GM12878 (cell line): Measurements from ENCODE around the gene CHSY3. TPM values are rescaled to one million over a fixed set of nuclear protein-coding genes. Genes with fewer than 3 reads are reported as not detected.

ENCODE experiments used
- ATAC-seq: fragments of 200-7000 bp; cut with Tn5 transposase; 3 replicates; pipeline ENCODE4 v1.9.1; 2020; ENCODE audit warnings: mild to moderate bottlenecking, moderate library complexity
- BruUV-seq: library from RNA; stranded (reverse); fragments of 400-500 nt; replicated peaks from 2 replicates; lab custom pipeline; 2021; lab: Mats Ljungman, UMichigan
- CTCF ChIA-PET: fragments of 300-600 bp; sonication (Branson Sonifier 250); formaldehyde crosslinking; extraction: SDS; loops from one replicate; lab custom pipeline; 2021; ENCODE audit warnings: inconsistent platforms; lab: Yijun Ruan, JAX
- POLR2A ChIA-PET: fragments of 350-600 bp; formaldehyde crosslinking; extraction: SDS; loops from one replicate; lab custom pipeline; 2021; ENCODE audit warnings: inconsistent platforms; lab: Charles Lee
- RAD21 ChIA-PET: fragments of 300-600 bp; sonication (Branson Sonifier 250); formaldehyde crosslinking; loops from one replicate; lab custom pipeline; 2023; ENCODE audit warnings: antibody characterized with exemption; ENCODE audit not compliant: unreplicated experiment; lab: Charles Lee
- SMC1A ChIA-PET: fragments of 300-600 bp; sonication (Branson Sonifier 250); formaldehyde crosslinking; loops from one replicate; lab custom pipeline; 2023; ENCODE audit not compliant: unreplicated experiment, uncharacterized antibody; lab: Charles Lee
- DNase-seq: peaks from one replicate; pipeline ENCODE4 v3.0.0-alpha.2; 2011; ENCODE audit warnings: low read depth, low spot score
- FAIRE-seq: peaks from 3 replicates; lab custom pipeline; 2011; peaks lifted over from hg19 to GRCh38; lab: Jason Lieb, UNC
- H2AFZ ChIP-seq: 2 replicates; pipeline ENCODE4 v1.6.0; 2011; ENCODE audit warnings: low read depth, low read length, control low read depth; ENCODE audit not compliant: control insufficient read depth
- H3K27ac ChIP-seq: 2 replicates; pipeline ENCODE4 v1.5.1; 2011; ENCODE audit warnings: control low read depth; ENCODE audit not compliant: control insufficient read depth, insufficient read depth
- H3K27me3 ChIP-seq, 2 experiments: replicated peaks in 1 of 2; 2 replicates each; pipeline versions ENCODE4 v1.6.0 to v1.6.1; 2011; ENCODE audit warnings: low read length in 1 of 2; ENCODE audit not compliant: control insufficient read depth in 2 of 2, insufficient read depth in 2 of 2
- H3K36me3 ChIP-seq, 2 experiments: 2 replicates each; pipeline ENCODE4 v1.5.1; 2011; ENCODE audit warnings: low read length in 1 of 2; ENCODE audit not compliant: control insufficient read depth in 2 of 2, insufficient read depth in 2 of 2
- H3K4me1 ChIP-seq: 2 replicates; pipeline ENCODE4 v1.6.1; 2011; ENCODE audit warnings: mild to moderate bottlenecking, low read length, moderate library complexity, mixed read lengths; ENCODE audit not compliant: control insufficient read depth, insufficient read depth
- H3K4me2 ChIP-seq: 2 replicates; pipeline ENCODE4 v1.6.0; 2011; ENCODE audit warnings: control low read depth; ENCODE audit not compliant: control insufficient read depth, insufficient read depth
- H3K4me3 ChIP-seq: fragments of 200-600 bp; sonication (generic); 2 replicates; pipeline ENCODE4 v1.5.1; 2016
- H3K79me2 ChIP-seq: 2 replicates; pipeline ENCODE4 v1.6.0; 2011; ENCODE audit warnings: low read length; ENCODE audit not compliant: control insufficient read depth, insufficient read depth
- H3K9ac ChIP-seq: 2 replicates; pipeline ENCODE4 v1.8.0; 2011; ENCODE audit warnings: low read length, control low read depth, mixed read lengths; ENCODE audit not compliant: control insufficient read depth, insufficient read depth
- H3K9me3 ChIP-seq: replicated peaks from 3 replicates; pipeline ENCODE4 v1.5.1; 2011; ENCODE audit warnings: mild to moderate bottlenecking, low read length; ENCODE audit not compliant: control insufficient read depth, insufficient read depth
- H4K20me1 ChIP-seq: 2 replicates; pipeline ENCODE4 v1.6.0; 2011; ENCODE audit not compliant: control insufficient read depth, insufficient read depth
- ATF2 ChIP-seq: IDR thresholded peaks from 2 replicates; pipeline ENCODE4 v1.6.1; 2012; ENCODE audit warnings: low read length, inconsistent platforms
- CBFB ChIP-seq: IDR thresholded peaks from 2 replicates; pipeline ENCODE4 v1.6.1; 2016; ENCODE audit warnings: antibody characterized with exemption, low read depth
- CUX1 ChIP-seq: IDR thresholded peaks from 2 replicates; pipeline ENCODE4 v1.6.1; 2012; ENCODE audit warnings: improper control_type of control experiment, low read depth, low read length; ENCODE audit not compliant: insufficient replicate concordance
- EP300 ChIP-seq, 2 experiments: fragments of 150-350 bp in 1 of 2; IDR thresholded peaks; 2 replicates each; pipeline ENCODE4 v1.6.1; 2011 to 2012; ENCODE audit warnings: low read depth in 2 of 2, low read length in 2 of 2, borderline replicate concordance in 1 of 2, improper control_type of control experiment in 1 of 2, inconsistent platforms in 1 of 2; ENCODE audit not compliant: control insufficient read depth in 1 of 2
- GATAD2B ChIP-seq: fragments of 450-650 bp; conservative IDR thresholded peaks from 2 replicates; pipeline ENCODE4 v1.6.1; 2017; ENCODE audit warnings: low read depth, mild to moderate bottlenecking, moderate library complexity
- HDGF ChIP-seq: fragments of 450-650 bp; IDR thresholded peaks from 2 replicates; pipeline ENCODE4 v1.6.1; 2016; ENCODE audit warnings: antibody characterized with exemption
- MEF2A ChIP-seq: IDR thresholded peaks from 2 replicates; pipeline ENCODE4 v1.6.1; 2011; ENCODE audit warnings: low read depth, mild to moderate bottlenecking, low read length, moderate library complexity; ENCODE audit not compliant: insufficient read depth
- PKNOX1 ChIP-seq: fragments of 450-650 bp; IDR thresholded peaks from 2 replicates; pipeline ENCODE4 v1.6.1; 2016; ENCODE audit warnings: mild to moderate bottlenecking
- POLR2AphosphoS5 ChIP-seq: IDR thresholded peaks from 2 replicates; pipeline ENCODE4 v1.6.1; 2011; ENCODE audit warnings: mild to moderate bottlenecking, low read length, inconsistent platforms
- RUNX3 ChIP-seq: IDR thresholded peaks from 2 replicates; pipeline ENCODE4 v1.6.1; 2012; ENCODE audit warnings: low read length, inconsistent platforms
- SIX5 ChIP-seq: IDR thresholded peaks from 2 replicates; pipeline ENCODE4 v1.6.1; 2011; ENCODE audit warnings: mild to moderate bottlenecking, low read depth, low read length, moderate library complexity; ENCODE audit not compliant: severe bottlenecking
- YBX1 ChIP-seq: fragments of 450-650 bp; IDR thresholded peaks from 2 replicates; pipeline ENCODE4 v1.6.1; 2016; ENCODE audit warnings: antibody characterized with exemption
- ZBTB33 ChIP-seq: fragments of 450-650 bp; IDR thresholded peaks from 2 replicates; pipeline ENCODE4 v1.6.1; 2017; ENCODE audit warnings: mild to moderate bottlenecking
- WGBS: methylation state at CpG from one replicate; pipeline ENCODE4 v1.1.6; 2016; ENCODE audit warnings: low lambda C conversion rate; ENCODE audit not compliant: insufficient replicate concordance, insufficient coverage; ENCODE audit errors: missing lambda C conversion rate; 5-methylcytosine and 5-hydroxymethylcytosine counted together
- in situ Hi-C: fragments of 300-500 bp; cut with MboI; formaldehyde crosslinking; loops from 9 replicates; pipeline ENCODE4 v1.14.3; 2018; ENCODE audit warnings: mixed read lengths
- intact Hi-C: fragments of 100-400 bp; cut with micrococcal nuclease; formaldehyde crosslinking; loops from one replicate; pipeline ENCODE4 v1.14.2; 2022; ENCODE audit not compliant: unreplicated experiment
- polyA plus RNA-seq, 11 experiments: library from polyadenylated mRNA; depleted of rRNA in 4 of 11; unstranded in 6 of 11; stranded (reverse) in 5 of 11; fragments of >200 nt; fragmentation: Nextera tagmentation in 4 of 11; fragmentation: Illumina TruSeq in 1 of 11; extraction: Ambion mirVana in 4 of 11; extraction: Trizol in 1 of 11; gene quantifications; 1 replicate in 1 of 11; 2 replicates in 10 of 11; pipeline versions ENCODE4 v1.2.1 to v1.2.3, GENCODE V29; 2011 to 2016; ENCODE audit warnings: inconsistent platforms in 2 of 11, missing spikeins in 2 of 11, low read depth in 1 of 11
- total RNA-seq, 4 experiments: library from RNA; depleted of rRNA in 3 of 4; stranded (reverse); fragments of >200 nt in 3 of 4; fragmentation: Illumina TruSeq in 1 of 4; extraction: Trizol in 1 of 4; gene quantifications; 2 replicates each; pipeline versions ENCODE4 v1.2.1 to v1.2.3, GENCODE V29; 2013 to 2021
- TF ChIP-seq, protein P1 (sequence below): IDR thresholded peaks from 2 replicates; pipeline ENCODE4 v1.6.1; 2012; ENCODE audit warnings: low read depth, low read length, improper control_type of control experiment

Gene CHSY3
- total and polyA plus RNA-seq, 10 of the 15 experiments (the other 5 are each of a cell fraction or from before 2014, with no cell fraction given): not detected

- intact Hi-C loops (no loop called here), in situ Hi-C loops (no loop called here)
- H4K20me1 ChIP-seq: no peaks in the 10 kb centered on the region
- no peaks in the 10 kb centered on the region for H3K27me3 ChIP-seq
- no TSS peak for BruUV-seq
- POLR2A ChIA-PET: no interaction called here
- no peak overlapping the region for H3K4me2 ChIP-seq
- no peaks in the 10 kb centered on the region for H3K79me2 ChIP-seq
- DNase-seq: no peak
- FAIRE-seq: no peak
- SMC1A ChIA-PET: interaction anchor here (0.6 kb wide), 1 partner anchor 1548 kb away, joined by 3 read pairs; no protein-coding TSS in a partner anchor
- H3K27ac ChIP-seq: no peak overlapping the region
- no peak for ATAC-seq
- H3K4me1 ChIP-seq: no peaks in the 10 kb centered on the region
- H3K9ac ChIP-seq: no peak overlapping the region
- CTCF ChIA-PET: interaction anchor here (1.5 kb wide), 1 partner anchor 173 kb away, joined by 5 read pairs; no protein-coding TSS in a partner anchor
- 38% methylated on average over 1 of the region's 1 CpG for WGBS
- no peak overlapping the region for H2AFZ ChIP-seq
- no peak overlapping the region for H3K4me3 ChIP-seq
- H3K9me3 ChIP-seq: no peaks in the 10 kb centered on the region
- no peaks in the 10 kb centered on the region for H3K36me3 ChIP-seq
- RAD21 ChIA-PET: no interaction called here
- no peak for TF ChIP-seq SIX5
- no peak for TF ChIP-seq ZBTB33
- TF ChIP-seq EP300 (IDR thresholded peaks at IDR 0.05; ENCODE audit: borderline replicate concordance in 1 of 2, control insufficient read depth in 1 of 2, low read depth in 2 of 2, low read length in 2 of 2): no peak
- no peak for TF ChIP-seq MEF2A
- no peak for TF ChIP-seq RUNX3
- no peak for TF ChIP-seq HDGF
- TF ChIP-seq YBX1: no peak
- no peak for TF ChIP-seq GATAD2B
- TF ChIP-seq, protein P1, sequence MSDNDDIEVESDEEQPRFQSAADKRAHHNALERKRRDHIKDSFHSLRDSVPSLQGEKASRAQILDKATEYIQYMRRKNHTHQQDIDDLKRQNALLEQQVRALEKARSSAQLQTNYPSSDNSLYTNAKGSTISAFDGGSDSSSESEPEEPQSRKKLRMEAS: no peak
- TF ChIP-seq CBFB: no peak
- TF ChIP-seq PKNOX1: no peak
- no peak for TF ChIP-seq ATF2
- no peak for TF ChIP-seq POLR2AphosphoS5
- TF ChIP-seq CUX1: no peak
Measured at GRCh38 chr5:129943936-129944335, 39.7 kb downstream of the CHSY3 start.
